Thyroid gland (tissue), 4 donors: ENCODE measurements around the gene IL13RA2. TPM values are rescaled to one million over a fixed set of nuclear protein-coding genes. Genes with fewer than 3 reads are reported as not detected.
A peak's percentile ranks its signal among the peaks of the same experiment; 100 is the strongest.

Source experiments
- DNase-seq, 2 donors: peaks; one replicate each; pipeline ENCODE4 v3.0.0-alpha.2; 2019
- H3K27ac ChIP-seq, 3 donors: fragments of 200-600 bp; sonication (generic); 1 replicate in 2 of 3; 2 replicates in 1 of 3; pipeline ENCODE4 v1.5.1; 2016 to 2019; ENCODE audit warnings: mild to moderate bottlenecking in 1 of 3, moderate library complexity in 1 of 3
- H3K27me3 ChIP-seq: fragments of 200-600 bp; sonication (generic); one replicate; pipeline ENCODE4 v1.5.1; 2019
- H3K36me3 ChIP-seq, 2 donors: fragments of 200-600 bp; sonication (generic); one replicate each; pipeline ENCODE4 v1.5.1; 2016 to 2019
- H3K4me1 ChIP-seq, 2 donors: fragments of 200-600 bp; sonication (generic); one replicate each; pipeline ENCODE4 v1.5.1; 2017 to 2019
- H3K4me3 ChIP-seq, 3 donors: fragments of 200-600 bp; sonication (generic); replicated peaks in 1 of 3; 1 replicate in 2 of 3; 2 replicates in 1 of 3; pipeline ENCODE4 v1.5.1; 2016; ENCODE audit warnings: mild to moderate bottlenecking in 1 of 3
- H3K9me3 ChIP-seq: fragments of 200-600 bp; sonication (generic); one replicate; pipeline ENCODE4 v1.5.1; 2017
- CTCF ChIP-seq, 6 experiments: fragments of 200-600 bp in 3 of 6; fragments of 450-650 bp in 3 of 6; sonication (generic) in 3 of 6; IDR thresholded peaks; one replicate each; pipeline ENCODE4 v1.5.1; 2016 to 2019; ENCODE audit warnings: antibody characterized with exemption in 6 of 6, mild to moderate bottlenecking in 2 of 6, inconsistent platforms in 1 of 6, moderate library complexity in 1 of 6
- POLR2A ChIP-seq, 2 donors: fragments of 450-650 bp; IDR thresholded peaks; one replicate each; pipeline ENCODE4 v1.6.1; 2017; ENCODE audit warnings: antibody characterized with exemption in 2 of 2, mild to moderate bottlenecking in 2 of 2, moderate library complexity in 1 of 2
- intact Hi-C: fragments of 100-400 bp; cut with DNase I; formaldehyde crosslinking; loops from one replicate; pipeline ENCODE4 v1.15.1; 2023
- small RNA-seq: library from RNA; depleted of rRNA; stranded (forward); fragments of <200 nt; gene quantifications from one replicate; pipeline ENCODE3, GENCODE V24; 2016
- total RNA-seq, 4 donors: library from RNA; depleted of rRNA; stranded (reverse); fragments of >200 nt; gene quantifications; one replicate each; pipeline ENCODE4 v1.2.3, GENCODE V29; 2016

Gene IL13RA2
- total RNA-seq, 4 donors from 2014 or later, result 1.1 to 3.8 (median 1.2) TPM; not detected in 1

- Histone ChIP-seq H3K27me3 (no peaks in the 10 kb centered on the region), H3K36me3 (no peaks in the 10 kb centered on the region), H3K9me3 (no peaks in the 10 kb centered on the region), H3K4me3 (no peak overlapping the region), H3K27ac (no peak overlapping the region), H3K4me1 (no peaks in the 10 kb centered on the region)
- no peak for DNase-seq
- intact Hi-C loops, result no loop called here
- TF ChIP-seq POLR2A (IDR thresholded peaks at IDR 0.05) (no peak), CTCF (IDR thresholded peaks at IDR 0.05) (peak in 3 of 6 experiments; percentile 41 to 53 (median 50))
Measured at GRCh38 chrX:114959729-114960128, 57.7 kb downstream of the IL13RA2 start.

Small RNA genes lying within 50 kb of the gene (small RNA-seq; reads per million reads assigned to genes)
- gene RNU6-648P, result not detected

Other genes with a start within 250 kb of the IL13RA2 start
- not detected for gene RBMXL3, start 171.8 kb upstream of the IL13RA2 start, total RNA-seq
- 10 to 100 TPM in 1 of 4 donors, 1 to 10 TPM in 3; 4.6 to 10.2 (median 5.6) TPM for gene LRCH2, start 216.5 kb upstream of the IL13RA2 start, total RNA-seq